Choroid plexus epithelial cell (primary cell): ENCODE data around the gene ZNF699.
"Not testable (repeated sequence)": the region's sequence is repeated elsewhere in the genome, so short reads cannot be mapped to it uniquely, and the experiment has no call there.

ENCODE experiments used
- DNase-seq: peaks from one replicate; pipeline ENCODE4 v3.0.0-alpha.2; 2010; ENCODE audit warnings: low read depth
- H3K4me3 ChIP-seq: 2 replicates; pipeline ENCODE4 v1.5.1; 2011; ENCODE audit warnings: low read depth, mild to moderate bottlenecking, control low read depth, low read length, moderate library complexity
- TF ChIP-seq, protein P1 (sequence below): conservative IDR thresholded peaks from 2 replicates; pipeline ENCODE4 v1.5.1; 2011; ENCODE audit warnings: low read depth, mild to moderate bottlenecking, control low read depth, inconsistent platforms, low read length, moderate library complexity

The ZNF699 gene

GRCh38 chr19:9313756-9314155 lies 4.1 kb upstream of the ZNF699 start:
- DNase-seq: no peak
- H3K4me3 ChIP-seq: no peak overlapping the region
- TF ChIP-seq, protein P1, sequence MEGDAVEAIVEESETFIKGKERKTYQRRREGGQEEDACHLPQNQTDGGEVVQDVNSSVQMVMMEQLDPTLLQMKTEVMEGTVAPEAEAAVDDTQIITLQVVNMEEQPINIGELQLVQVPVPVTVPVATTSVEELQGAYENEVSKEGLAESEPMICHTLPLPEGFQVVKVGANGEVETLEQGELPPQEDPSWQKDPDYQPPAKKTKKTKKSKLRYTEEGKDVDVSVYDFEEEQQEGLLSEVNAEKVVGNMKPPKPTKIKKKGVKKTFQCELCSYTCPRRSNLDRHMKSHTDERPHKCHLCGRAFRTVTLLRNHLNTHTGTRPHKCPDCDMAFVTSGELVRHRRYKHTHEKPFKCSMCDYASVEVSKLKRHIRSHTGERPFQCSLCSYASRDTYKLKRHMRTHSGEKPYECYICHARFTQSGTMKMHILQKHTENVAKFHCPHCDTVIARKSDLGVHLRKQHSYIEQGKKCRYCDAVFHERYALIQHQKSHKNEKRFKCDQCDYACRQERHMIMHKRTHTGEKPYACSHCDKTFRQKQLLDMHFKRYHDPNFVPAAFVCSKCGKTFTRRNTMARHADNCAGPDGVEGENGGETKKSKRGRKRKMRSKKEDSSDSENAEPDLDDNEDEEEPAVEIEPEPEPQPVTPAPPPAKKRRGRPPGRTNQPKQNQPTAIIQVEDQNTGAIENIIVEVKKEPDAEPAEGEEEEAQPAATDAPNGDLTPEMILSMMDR: no peak

- peak; percentile 93 for DNase-seq
- peak overlapping the region; percentile 69 for H3K4me3 ChIP-seq
- TF ChIP-seq, protein P1: no peak
These were observed 372 bp upstream of the ZNF699 start for GRCh38 chr19:9309974-9310446.

DNA sequence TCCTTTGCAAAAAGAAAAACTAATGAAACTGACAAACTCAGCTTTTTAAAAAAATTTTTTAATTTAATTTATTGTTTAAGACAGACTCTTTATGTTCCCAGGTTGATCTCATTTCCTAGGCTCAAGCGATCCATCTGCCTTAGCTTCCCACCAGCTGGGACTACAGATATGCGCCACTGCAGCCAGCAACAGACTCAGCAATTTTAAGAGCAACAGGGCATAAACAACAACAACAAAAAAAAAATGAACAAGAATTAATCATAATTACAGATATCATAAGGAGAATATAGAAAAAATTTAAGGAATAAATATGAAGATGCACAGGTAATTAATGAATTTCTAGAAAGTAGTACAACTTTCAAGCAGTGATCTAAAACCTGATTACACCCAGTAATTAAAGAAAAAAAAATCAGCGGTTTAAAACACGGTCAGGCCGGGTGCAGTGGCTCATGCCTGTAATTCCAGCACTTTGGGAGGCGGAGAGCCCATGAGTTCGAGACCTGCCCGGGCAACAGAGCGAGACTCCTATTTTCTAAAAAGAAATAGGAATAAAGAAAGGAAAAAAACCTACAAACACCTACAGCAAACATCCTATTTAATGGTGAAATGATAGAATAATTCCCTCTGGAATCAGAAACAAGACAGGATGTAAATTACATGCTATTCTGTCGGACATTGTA lies 1.4 kb downstream of the ZNF699 start:
- TF ChIP-seq, protein P1: no peak
- DNase-seq: no peak
- H3K4me3 ChIP-seq: peak overlapping the region; percentile 69

DNA sequence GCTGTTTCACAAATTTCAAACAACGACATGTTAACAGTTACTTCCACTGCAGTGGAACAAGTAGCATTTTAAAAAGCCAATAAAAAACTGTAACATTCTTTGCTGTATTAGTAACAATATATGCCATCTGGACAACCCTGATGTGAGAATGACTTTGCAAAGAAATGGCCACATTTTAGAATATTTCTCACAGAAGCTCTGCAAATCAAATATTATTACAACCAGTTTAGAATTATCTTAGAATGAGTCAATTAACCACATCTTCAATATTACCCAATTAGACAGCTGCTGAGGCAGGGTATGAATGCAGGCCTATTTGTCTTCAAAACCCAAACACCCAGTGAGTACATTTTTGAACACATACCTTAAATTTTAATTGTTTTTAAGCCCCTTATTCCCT lies 3.2 kb downstream of the ZNF699 start:
- no peak overlapping the region for H3K4me3 ChIP-seq
- TF ChIP-seq, protein P1: no peak
- DNase-seq: peak; percentile 79

- TF ChIP-seq, protein P1: no peak
- DNase-seq: no peak
- no peak overlapping the region for H3K4me3 ChIP-seq
These were observed 13.3 kb downstream of the ZNF699 start for GRCh38 chr19:9296336-9296735.

- TF ChIP-seq, protein P1: no peak
- no peak overlapping the region for H3K4me3 ChIP-seq
- DNase-seq: no peak
These were observed 14.2 kb downstream of the ZNF699 start for GRCh38 chr19:9295411-9295849.

DNA sequence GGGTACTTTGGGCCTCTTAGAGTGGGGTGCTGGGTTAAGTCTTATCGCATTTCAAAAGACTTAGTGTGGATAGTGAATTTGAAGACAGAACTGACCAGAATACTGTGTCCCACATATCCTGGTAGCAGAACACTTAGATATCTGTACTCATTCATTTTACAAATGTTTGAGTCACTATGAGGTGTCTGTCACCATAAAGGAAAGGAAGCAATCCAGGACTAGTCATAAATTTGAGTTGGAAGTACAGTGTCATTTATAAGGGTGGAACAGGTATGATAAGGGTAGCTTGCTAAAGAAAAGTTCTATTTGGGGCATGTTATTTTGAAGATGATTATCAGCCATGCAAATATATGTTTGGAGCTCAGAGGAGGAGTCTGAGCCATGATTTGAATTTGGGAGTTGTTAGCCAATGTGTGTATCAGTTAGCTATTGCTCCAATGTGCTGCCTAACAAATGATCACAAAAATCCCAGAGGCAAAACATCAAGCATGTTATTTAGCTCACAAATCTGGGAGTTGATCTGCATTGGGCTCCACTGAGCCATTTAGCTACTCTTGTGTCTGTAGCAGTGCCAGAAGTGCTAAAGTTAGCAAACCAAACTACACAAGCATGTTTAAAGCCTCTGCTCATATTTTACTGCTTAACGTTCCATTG lies 20.3 kb downstream of the ZNF699 start:
- DNase-seq: no peak
- TF ChIP-seq, protein P1: no peak
- no peak overlapping the region for H3K4me3 ChIP-seq

- not testable (repeated sequence) for DNase-seq, H3K4me3 ChIP-seq
These were observed 26.2 kb downstream of the ZNF699 start for GRCh38 chr19:9283485-9283884.
